ENCODE results near the gene NTRK1.

DNA sequence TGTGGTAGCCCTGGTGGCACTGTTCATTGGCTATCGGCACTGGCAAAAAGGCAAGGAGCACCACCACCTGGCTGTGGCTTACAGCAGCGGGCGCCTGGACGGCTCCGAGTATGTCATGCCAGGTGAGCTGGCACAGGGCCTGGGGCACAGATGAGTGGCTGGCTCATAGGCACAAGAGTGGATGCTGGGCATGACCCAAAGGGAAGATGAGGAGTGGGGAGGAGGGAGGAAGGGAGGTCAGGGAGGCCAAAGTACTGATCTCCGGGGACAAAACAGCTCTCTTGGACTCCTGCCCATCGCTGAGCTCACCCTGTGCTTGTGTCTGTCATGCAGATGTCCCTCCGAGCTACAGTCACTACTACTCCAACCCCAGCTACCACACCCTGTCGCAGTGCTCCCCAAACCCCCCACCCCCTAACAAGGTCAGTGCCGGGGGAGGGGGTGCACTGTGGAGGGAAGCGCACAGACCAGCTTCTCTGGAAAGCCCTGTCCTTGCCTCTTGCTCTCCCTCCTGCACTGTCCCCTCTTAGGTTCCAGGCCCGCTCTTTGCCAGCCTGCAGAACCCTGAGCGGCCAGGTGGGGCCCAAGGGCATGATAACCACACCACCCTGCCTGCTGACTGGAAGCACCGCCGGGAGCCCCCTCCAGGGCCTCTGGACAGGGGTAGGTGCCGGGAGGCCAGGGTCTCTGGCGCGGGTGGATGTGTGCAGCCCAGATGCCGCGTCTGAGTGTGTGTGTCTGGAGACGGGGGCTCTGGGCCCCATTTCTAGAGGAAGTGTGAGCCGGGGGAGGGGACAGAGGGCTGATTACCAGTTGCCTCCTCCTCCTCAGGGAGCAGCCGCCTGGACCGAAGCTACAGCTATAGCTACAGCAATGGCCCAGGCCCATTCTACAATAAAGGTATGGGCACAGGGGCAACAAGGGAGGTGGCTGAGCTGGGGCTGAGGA is 52.5 kb downstream of the NTRK1 start:
- TF ChIP-seq BHLHE40 (IDR thresholded peaks at IDR 0.05; ENCODE audit: borderline replicate concordance) (no peak), FOXA1 (IDR thresholded peaks at IDR 0.05) (no peak)
